OCI-M2 (cell line): ENCODE data around the gene MRGPRX3.

Experiments
- DNase-seq: peaks from one replicate; lab custom pipeline; 2025; ENCODE audit not compliant: unreplicated experiment; lab: John Stamatoyannopoulos, UW

MRGPRX3 gene

DNA sequence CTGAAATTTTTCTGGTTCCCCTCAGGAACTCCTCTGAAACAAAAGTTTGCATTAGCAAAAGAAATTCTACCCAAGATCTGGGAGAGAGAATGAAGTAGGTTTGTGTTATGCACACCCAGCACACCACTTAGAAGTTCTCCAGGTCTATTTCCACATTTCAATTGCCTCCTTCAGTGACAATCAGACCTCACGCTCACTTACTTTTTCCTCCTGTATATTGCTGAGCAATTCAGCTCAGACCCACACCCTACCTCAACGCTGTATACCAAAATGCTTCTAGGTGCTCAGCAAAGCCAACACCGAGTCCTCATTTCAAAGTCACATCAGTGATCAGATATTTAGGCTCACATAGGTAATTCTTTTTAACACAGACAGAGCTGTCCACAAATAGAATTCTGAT is 19.2 kb downstream of the MRGPRX3 start:
- DNase-seq = no peak

DNA sequence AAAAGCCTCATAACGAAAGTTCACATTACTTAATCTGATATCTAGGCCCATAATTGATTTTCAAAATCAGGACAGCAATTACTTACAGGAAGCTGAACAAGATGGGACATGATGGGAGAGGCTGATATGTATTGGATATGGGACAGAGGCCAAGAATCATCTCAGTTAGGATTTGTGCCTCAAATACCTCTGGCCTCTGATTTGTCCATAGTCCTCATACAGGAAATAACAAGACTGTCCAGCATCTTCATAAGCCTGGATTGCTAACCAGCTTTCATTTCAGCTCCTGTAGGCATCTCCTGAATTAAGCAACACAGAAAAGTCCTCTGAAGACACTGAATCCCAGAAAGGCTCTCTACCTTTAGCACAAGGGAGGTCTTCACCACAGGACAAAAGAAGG is 36.0 kb downstream of the MRGPRX3 start:
- DNase-seq = no peak

DNA sequence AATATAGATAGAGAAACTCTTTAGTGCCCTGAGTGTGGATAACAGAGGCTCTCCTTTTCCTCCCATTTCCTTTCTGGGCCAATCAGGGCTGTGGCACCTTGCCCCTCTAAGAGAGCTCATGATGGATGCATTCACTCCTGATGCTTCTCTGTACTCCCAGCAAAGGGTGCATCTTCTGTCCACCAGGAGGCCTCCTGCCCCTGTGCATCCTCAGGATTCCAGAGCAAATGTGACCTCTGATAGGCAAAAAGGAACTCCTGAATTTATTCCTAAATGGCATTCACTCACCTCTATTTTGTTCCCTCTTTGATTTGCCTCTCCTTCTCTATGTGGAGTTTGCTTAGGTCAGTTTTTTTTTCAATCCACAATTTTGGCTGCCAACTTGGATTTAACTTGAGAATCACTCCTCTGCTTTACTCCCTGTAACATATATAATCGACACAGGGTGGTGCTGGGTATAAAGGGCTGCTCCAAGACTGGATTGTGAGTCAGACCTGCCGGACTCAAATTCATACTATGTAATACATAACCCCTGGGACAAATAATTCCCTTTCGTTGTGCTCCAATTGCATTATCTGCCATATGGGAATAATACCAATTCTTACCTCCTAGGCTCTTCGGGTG is 39.1 kb downstream of the MRGPRX3 start:
- no peak for DNase-seq

GRCh38 chr11:18172666-18173065 is 40.3 kb downstream of the MRGPRX3 start, which contains the start of gene MRGPRX4:
MRGPRX4 (plus strand) TSS chr11:18172837; CDS start chr11:18173257, 420 bp downstream.
- no peak for DNase-seq

DNA sequence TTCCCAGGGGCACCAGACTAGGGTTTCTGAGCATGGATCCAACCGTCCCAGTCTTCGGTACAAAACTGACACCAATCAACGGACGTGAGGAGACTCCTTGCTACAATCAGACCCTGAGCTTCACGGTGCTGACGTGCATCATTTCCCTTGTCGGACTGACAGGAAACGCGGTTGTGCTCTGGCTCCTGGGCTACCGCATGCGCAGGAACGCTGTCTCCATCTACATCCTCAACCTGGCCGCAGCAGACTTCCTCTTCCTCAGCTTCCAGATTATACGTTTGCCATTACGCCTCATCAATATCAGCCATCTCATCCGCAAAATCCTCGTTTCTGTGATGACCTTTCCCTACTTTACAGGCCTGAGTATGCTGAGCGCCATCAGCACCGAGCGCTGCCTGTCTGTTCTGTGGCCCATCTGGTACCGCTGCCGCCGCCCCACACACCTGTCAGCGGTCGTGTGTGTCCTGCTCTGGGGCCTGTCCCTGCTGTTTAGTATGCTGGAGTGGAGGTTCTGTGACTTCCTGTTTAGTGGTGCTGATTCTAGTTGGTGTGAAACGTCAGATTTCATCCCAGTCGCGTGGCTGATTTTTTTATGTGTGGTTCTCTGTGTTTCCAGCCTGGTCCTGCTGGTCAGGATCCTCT is 41.0 kb downstream of the MRGPRX3 start:
- no peak for DNase-seq
